Measurements from ENCODE around the gene DNER.

Gene DNER

GRCh38 chr2:229586012-229586411 is 128.3 kb downstream of the DNER start:
- no peak for TF ChIP-seq CTCF (IDR thresholded peaks at IDR 0.05; ENCODE audit: control extremely low read depth, extremely low read depth, low read depth, missing control alignments)
- ChIA-PET CTCF (interaction anchor here (1.3 to 1.8 kb wide), 4 partner anchors 22 to 1696 kb away, joined by 3 to 5 read pairs (median 4); no protein-coding TSS in a partner anchor), POLR2A (no interaction called here)
- DNase-seq (ENCODE audit: extremely low spot score), result no peak

GRCh38 chr2:229582151-229582550 is 132.2 kb downstream of the DNER start:
- POLR2A ChIA-PET, result no interaction called here
- TF ChIP-seq CTCF (IDR thresholded peaks at IDR 0.05; ENCODE audit: control extremely low read depth, extremely low read depth, low read depth, missing control alignments), result no peak
- no peak for DNase-seq (ENCODE audit: extremely low spot score)
- CTCF ChIA-PET, result interaction anchor here (1.2 kb wide), 1 partner anchor 12 kb away, joined by 3 read pairs; no protein-coding TSS in a partner anchor

- POLR2A ChIA-PET, result no interaction called here
- TF ChIP-seq CTCF (IDR thresholded peaks at IDR 0.05; ENCODE audit: control extremely low read depth, extremely low read depth, low read depth, missing control alignments), result no peak
- CTCF ChIA-PET, result interaction anchor here (1.2 to 1.4 kb wide), 2 partner anchors 9 to 10 kb away, joined by 5 to 7 read pairs; no protein-coding TSS in a partner anchor
- DNase-seq (ENCODE audit: extremely low spot score), result no peak
These were observed 136.1 kb downstream of the DNER start for GRCh38 chr2:229578052-229578846.

- POLR2A ChIA-PET, result no interaction called here
- no peak for DNase-seq (ENCODE audit: extremely low spot score)
- TF ChIP-seq CTCF (IDR thresholded peaks at IDR 0.05; ENCODE audit: control extremely low read depth, extremely low read depth, low read depth, missing control alignments), result no peak
- CTCF ChIA-PET, result no interaction called here
These were observed 138.6 kb downstream of the DNER start for GRCh38 chr2:229575569-229576315.

DNA sequence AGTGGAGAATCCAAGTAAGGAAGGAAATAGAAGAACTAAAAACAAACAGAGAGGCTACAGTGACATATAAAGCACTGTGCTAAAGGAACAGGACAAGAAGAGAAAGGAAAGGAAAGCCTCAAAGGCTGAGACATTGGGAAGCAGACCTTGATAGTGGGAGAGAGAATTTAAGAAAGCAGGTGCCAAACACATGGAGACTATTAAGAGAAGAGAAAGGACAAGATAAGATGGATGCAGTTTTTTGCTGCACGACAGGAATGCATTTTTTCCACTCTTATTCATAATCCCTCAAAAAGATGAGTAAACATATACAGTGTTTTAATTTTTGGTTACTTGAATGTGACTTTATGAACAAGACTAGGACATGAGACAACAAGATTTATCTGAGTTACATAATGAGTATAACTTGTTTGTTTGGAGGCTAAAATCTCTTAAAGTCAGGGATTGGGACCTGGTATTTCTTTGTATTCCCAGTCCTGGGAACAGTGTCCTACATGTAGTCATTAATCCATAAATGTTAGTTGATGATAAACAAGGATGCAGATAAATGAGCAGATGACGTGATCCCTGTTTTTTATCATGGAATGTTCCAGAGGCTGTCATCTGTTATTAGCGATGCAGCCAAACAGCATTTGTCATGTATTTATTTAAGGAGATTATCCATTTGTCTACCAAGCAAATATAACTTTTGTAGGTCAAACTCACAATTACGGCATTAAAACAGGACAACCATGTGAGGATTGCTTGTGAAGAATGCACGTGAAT is 141.7 kb downstream of the DNER start:
- DNase-seq (ENCODE audit: extremely low spot score), result no peak
- POLR2A ChIA-PET, result no interaction called here

More for the DNA sequence above, 141.7 kb downstream of the DNER start:
- no peak for TF ChIP-seq CTCF (IDR thresholded peaks at IDR 0.05; ENCODE audit: control extremely low read depth, extremely low read depth, low read depth, missing control alignments)
- CTCF ChIA-PET, result no interaction called here
